HFFc6 (cell line): Measurements from ENCODE around the gene ZNF462. TPM values are rescaled to one million over a fixed set of nuclear protein-coding genes. Genes with fewer than 3 reads are reported as not detected.

ENCODE experiments used
- DNase-seq: peaks from one replicate; pipeline ENCODE4 v3.0.0-alpha.2; 2018
- H3K27ac Mint-ChIP-seq: 2 replicates; pipeline ENCODE4 v1.8.0; 2020; ENCODE audit warnings: mild to moderate bottlenecking, mixed read lengths
- H3K27me3 Mint-ChIP-seq: 2 replicates; pipeline ENCODE4 v1.8.0; 2021; ENCODE audit warnings: mild to moderate bottlenecking, moderate library complexity, mixed read lengths; ENCODE audit not compliant: insufficient read depth
- H3K36me3 Mint-ChIP-seq: 2 replicates; pipeline ENCODE4 v1.8.0; 2021; ENCODE audit warnings: low read depth, mixed read lengths
- H3K4me1 Mint-ChIP-seq: 2 replicates; pipeline ENCODE4 v1.8.0; 2020; ENCODE audit warnings: low read depth, mixed read lengths
- H3K4me3 Mint-ChIP-seq: 2 replicates; pipeline ENCODE4 v1.8.0; 2020; ENCODE audit warnings: mild to moderate bottlenecking, moderate library complexity, mixed read lengths
- H3K9me3 Mint-ChIP-seq: 2 replicates; pipeline ENCODE4 v1.8.0; 2020; ENCODE audit warnings: mild to moderate bottlenecking, mixed read lengths
- total RNA-seq, 6 experiments: library from RNA; stranded (reverse); fragmentation: NEBNext Ultra II Directional; extraction: Animal tissue kit (Norgen Biotek cat#: 25700); gene quantifications; 2 replicates in 1 of 6; 3 replicates in 5 of 6; pipeline ENCODE4 v1.2.3, GENCODE V29; 2021
- TF ChIP-seq, protein P1 (sequence below): fragments of 200-600 bp; sonication (generic); IDR thresholded peaks from 2 replicates; pipeline ENCODE4 v1.5.0; 2021; ENCODE audit warnings: antibody characterized with exemption, mild to moderate bottlenecking

ZNF462 gene
- total RNA-seq, 6 experiments from 2014 or later = 10.1 to 18.9 (median 15.6) TPM

DNA sequence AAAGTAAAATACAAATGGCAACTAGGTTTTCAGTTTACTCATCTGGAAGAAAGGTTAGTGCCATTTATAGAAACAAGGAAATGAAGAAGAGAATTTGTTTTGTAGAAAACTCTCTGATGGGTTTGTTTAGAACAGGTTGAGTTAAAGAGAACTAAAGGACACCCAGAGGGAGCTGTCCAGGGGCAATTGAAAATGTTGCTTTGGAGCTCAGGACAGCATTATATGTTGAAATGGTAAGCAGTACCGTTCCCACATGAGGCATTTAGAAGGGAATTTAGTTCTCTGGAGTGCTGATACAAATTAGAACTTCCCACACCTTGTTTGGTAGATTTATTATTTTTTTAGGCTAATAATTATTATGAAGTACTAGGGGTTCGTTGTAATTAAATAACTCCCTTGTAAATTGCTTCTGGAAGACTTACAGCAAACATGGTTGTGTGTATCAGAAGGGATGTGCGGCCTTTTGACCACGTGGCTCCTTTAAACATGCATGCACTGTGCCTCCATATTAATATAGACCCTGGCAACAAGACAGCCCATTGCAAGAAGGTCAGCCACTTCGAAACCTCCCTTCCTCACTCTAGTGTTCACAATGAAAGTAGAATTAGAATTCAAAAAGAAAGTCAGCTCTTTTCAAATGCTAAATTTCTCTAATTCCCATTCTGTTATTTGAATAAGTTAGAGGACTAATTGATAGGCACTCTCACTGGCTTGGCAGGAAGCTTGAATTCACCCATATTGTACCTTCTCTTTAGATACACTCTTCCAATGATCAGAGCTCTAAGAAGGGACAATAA lies 71.7 kb downstream of the ZNF462 start:
- H3K27ac Mint-ChIP-seq = no peak overlapping the region
- peaks cover 14% of the 10 kb centered on the region for H3K4me1 Mint-ChIP-seq
- no peak overlapping the region for H3K4me3 Mint-ChIP-seq
- H3K27me3 Mint-ChIP-seq = peaks cover 4% of the 10 kb centered on the region
- H3K9me3 Mint-ChIP-seq = no peaks in the 10 kb centered on the region
- peaks cover 75% of the 10 kb centered on the region for H3K36me3 Mint-ChIP-seq
- no peak for DNase-seq
- TF ChIP-seq, protein P1, sequence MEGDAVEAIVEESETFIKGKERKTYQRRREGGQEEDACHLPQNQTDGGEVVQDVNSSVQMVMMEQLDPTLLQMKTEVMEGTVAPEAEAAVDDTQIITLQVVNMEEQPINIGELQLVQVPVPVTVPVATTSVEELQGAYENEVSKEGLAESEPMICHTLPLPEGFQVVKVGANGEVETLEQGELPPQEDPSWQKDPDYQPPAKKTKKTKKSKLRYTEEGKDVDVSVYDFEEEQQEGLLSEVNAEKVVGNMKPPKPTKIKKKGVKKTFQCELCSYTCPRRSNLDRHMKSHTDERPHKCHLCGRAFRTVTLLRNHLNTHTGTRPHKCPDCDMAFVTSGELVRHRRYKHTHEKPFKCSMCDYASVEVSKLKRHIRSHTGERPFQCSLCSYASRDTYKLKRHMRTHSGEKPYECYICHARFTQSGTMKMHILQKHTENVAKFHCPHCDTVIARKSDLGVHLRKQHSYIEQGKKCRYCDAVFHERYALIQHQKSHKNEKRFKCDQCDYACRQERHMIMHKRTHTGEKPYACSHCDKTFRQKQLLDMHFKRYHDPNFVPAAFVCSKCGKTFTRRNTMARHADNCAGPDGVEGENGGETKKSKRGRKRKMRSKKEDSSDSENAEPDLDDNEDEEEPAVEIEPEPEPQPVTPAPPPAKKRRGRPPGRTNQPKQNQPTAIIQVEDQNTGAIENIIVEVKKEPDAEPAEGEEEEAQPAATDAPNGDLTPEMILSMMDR = no peak

DNA sequence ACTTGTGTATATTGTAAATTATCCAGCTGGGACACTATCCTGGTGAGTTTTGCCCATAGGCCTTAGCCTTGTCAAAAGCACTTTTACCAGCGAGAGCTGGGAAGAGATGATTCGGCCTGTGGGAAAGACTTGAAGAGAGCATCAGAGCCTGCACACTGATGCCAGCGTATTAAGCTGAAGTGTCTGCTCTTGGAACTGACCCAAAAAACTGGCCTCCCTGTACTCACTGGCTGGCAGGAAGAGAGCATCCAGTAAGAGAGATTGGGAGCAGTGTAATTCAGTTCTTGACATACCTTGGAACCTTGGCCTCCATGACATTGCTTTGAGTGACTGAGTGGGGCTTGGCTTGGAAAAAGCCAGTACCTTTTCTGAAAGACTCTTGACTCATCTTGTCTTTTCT lies 73.7 kb downstream of the ZNF462 start:
- no peak for DNase-seq
- H3K27me3 Mint-ChIP-seq = peaks cover 3% of the 10 kb centered on the region
- TF ChIP-seq, protein P1 = no peak
- peaks cover 59% of the 10 kb centered on the region for H3K36me3 Mint-ChIP-seq
- no peak overlapping the region for H3K27ac Mint-ChIP-seq
- H3K9me3 Mint-ChIP-seq = no peaks in the 10 kb centered on the region
- no peak overlapping the region for H3K4me3 Mint-ChIP-seq
- H3K4me1 Mint-ChIP-seq = peaks cover 14% of the 10 kb centered on the region

DNA sequence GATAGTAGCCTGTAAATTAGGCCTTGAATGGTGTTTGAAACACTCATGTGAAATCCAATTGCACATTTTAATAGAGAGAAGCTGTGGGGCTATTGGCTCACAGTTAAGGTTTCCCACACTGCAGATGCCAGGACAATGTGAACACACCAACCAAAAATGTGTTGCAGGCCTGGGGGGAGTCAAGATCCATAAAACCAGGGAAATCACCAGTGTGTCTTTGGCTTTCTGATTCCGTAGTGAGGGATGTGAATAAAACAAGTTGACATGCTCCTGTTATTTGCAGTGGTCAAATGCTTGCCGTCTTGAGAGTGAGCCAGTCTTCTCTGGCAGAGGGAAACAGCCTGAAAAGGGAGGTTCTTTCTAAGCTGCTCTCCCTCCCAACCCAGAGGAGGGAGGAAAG lies 79.0 kb downstream of the ZNF462 start:
- H3K27ac Mint-ChIP-seq = no peak overlapping the region
- DNase-seq = no peak

DNA sequence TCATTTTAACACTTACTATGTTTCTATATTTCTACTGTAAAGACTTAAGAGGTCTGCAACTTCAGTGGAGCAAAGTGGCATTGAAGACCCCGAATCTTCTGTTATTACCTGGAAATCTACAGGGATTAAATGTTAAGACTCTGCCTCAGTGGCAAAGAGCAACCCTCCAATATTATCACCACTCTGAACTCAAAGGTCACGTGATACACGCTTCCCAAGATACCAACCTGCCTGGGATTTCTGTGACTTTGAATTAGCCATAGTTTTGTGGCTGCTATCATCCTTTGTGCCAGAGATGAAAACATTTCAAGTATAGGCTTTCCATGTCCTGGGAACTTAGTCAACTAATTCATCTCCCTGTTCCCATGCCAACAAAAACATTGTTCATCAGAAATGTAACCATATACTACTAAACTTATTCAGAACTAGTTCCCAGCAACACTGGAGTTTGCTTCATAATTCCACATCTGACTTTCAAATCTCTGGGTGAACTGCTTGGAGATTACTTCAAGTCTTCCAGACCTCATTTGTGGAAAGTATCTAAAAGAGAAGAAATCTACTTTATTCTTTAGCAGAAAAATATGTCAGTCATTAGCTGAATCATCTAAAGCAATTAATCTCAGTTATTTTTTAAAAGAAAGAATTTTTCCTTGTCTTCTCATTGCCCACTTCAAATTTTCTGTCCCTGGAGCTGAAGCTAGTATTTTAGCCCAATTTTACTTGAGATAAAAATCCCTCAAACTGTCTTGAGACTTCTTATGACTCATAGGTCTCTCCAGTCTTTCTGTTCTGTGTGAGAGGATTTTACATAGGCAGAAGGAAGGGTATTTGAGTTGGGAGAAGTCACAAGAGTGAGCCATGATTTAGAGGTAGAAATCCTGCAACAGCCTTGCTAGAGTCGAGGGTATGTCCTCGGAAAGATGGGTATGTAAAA lies 83.0 kb downstream of the ZNF462 start:
- TF ChIP-seq, protein P1 = no peak
- H3K27ac Mint-ChIP-seq = peak overlapping the region; percentile 84
- H3K4me3 Mint-ChIP-seq = peak overlapping the region; percentile 2; the same call in 1 of the 2 replicates
- peaks cover 9% of the 10 kb centered on the region; the same call in 1 of the 2 replicates for H3K36me3 Mint-ChIP-seq
- DNase-seq = peak; percentile 82
- H3K27me3 Mint-ChIP-seq = no peaks in the 10 kb centered on the region
- peaks cover 27% of the 10 kb centered on the region for H3K4me1 Mint-ChIP-seq
- no peaks in the 10 kb centered on the region for H3K9me3 Mint-ChIP-seq

More for the DNA sequence above, 79.0 kb downstream of the ZNF462 start:
- TF ChIP-seq, protein P1 = no peak
- Mint-ChIP-seq H3K4me1 (peaks cover 17% of the 10 kb centered on the region), H3K4me3 (no peak overlapping the region), H3K36me3 (peaks cover 27% of the 10 kb centered on the region), H3K9me3 (no peaks in the 10 kb centered on the region), H3K27me3 (no peaks in the 10 kb centered on the region)

DNA sequence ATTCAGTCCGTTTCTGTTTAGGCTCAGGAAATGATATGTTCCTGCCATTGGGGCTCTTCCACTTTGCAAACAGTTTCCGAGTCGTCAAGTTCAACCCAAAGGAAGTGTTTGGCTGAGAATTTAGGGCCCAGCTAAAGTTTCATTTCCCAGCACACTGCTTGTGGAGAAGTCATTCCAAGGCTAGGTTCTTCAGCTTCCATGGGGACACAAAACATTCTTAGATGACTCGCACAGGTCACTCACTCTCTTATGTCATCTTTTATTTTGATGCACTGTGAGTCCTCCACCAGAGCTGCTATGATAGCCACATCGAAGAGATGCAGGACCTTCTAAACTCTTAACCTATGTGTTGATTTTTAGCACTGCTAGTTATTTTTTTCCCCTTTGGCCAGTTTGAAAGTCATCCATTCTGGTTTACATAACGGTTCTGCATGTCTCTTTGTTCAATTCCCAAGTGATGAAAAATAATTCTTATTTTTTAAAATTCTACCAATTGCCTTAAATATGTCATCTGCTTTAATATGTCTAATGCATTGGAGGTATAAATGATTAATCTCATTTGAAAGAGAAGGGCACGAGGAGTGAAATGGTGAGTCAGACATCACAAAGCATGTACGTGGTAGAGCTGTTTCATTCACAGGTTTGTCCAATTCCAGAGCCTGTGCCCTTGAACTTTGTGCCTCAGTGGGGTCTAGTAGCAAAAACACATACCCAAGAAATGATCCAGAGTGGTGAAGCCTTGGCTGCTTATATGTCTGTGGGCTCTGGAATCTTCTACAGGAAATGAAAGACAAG lies 84.3 kb downstream of the ZNF462 start:
- no peaks in the 10 kb centered on the region for H3K9me3 Mint-ChIP-seq
- H3K27me3 Mint-ChIP-seq = no peaks in the 10 kb centered on the region
- no peak overlapping the region for H3K4me3 Mint-ChIP-seq
- peaks cover 6% of the 10 kb centered on the region; the same call in 1 of the 2 replicates for H3K36me3 Mint-ChIP-seq
- peaks cover 27% of the 10 kb centered on the region for H3K4me1 Mint-ChIP-seq
- DNase-seq = no peak
- TF ChIP-seq, protein P1 = no peak
- H3K27ac Mint-ChIP-seq = no peak overlapping the region
